OCI-M2 (cell line): ENCODE data around the gene MACROH2A1.

Experiments
- DNase-seq: peaks from one replicate; lab custom pipeline; 2025; ENCODE audit not compliant: unreplicated experiment; lab: John Stamatoyannopoulos, UW

The MACROH2A1 gene

DNA sequence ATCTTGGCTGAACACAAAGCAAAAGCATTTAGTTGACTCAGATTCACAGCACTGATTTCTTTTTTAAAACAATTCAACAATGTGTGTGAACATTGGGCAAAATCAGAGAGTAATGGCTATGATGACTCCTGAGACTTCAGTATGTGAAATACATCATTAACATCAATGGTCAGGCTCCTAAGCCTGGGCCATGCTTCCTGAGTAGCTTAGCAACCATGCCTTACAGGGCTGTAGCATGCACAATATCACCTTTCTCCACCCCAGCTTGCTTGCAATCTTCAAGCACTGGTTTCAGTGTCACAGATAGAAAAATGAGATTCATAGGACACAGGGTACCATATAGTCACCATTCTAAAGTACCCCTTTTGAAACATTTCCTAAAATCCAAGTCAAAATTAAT is 41.3 kb downstream of the MACROH2A1 start:
- no peak for DNase-seq

DNA sequence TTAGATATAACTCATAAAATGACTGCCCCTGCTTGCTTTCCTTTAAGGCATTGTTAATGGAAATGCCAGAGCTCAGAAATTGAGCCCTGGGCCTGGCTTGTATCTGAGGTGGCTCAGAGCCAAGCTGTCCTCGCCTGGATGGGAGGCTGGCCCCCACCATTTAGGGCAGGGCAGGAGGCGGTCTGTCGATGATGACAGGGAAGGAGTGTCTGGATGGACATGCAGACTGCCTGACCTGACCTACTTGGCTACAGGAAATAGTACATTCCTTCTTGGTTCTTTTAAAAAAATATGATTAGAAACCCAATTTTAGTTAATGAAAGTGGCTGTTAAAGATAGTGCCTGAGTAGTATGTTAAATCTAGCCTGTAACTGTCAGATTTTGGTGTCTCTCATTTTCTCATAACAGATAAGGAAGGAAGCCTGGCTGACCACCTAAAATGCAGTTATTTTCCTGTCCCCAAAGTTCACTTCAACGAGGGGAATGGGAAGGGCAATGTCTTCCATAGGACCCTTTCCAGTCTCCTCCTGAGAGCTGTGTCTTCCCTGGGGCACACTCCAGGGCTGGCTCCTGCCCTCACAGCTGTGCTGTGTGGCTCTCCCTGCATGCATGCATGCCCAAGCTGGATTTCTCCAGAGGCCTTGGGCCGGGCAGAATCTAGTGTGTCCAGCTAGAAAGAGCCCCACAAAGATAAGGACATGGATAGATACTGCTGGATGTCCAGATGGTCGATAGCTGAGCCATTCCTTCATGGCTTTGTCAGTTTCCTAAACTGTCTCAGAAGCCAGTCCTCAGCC is 42.3 kb downstream of the MACROH2A1 start:
- no peak for DNase-seq

- no peak for DNase-seq
Measured at GRCh38 chr5:135355169-135355568, 43.9 kb downstream of the MACROH2A1 start.

GRCh38 chr5:135353952-135354721 is 44.9 kb downstream of the MACROH2A1 start:
- no peak for DNase-seq

DNA sequence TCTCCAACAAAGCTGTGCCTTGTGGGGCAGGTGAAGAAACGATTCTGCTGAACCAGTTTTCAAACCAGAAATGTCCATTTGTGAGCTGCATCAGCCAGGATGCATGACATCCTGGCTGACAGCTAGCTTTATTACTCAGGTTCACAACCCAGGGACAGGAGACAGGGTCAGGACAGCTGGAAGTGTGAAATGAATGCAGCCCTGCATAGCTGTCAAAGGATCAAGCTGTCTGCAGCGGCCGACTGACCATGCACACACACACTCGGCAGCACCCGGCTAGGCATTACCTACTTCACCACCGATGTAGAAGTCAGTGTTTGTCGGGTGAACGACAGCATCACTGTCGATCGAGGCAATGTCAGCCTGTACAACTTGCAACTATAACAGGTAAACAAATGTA is 48.5 kb downstream of the MACROH2A1 start:
- DNase-seq, result no peak

- no peak for DNase-seq
Measured at GRCh38 chr5:135349886-135350285, 49.1 kb downstream of the MACROH2A1 start.

GRCh38 chr5:135349451-135349850 is 49.6 kb downstream of the MACROH2A1 start:
- no peak for DNase-seq

DNA sequence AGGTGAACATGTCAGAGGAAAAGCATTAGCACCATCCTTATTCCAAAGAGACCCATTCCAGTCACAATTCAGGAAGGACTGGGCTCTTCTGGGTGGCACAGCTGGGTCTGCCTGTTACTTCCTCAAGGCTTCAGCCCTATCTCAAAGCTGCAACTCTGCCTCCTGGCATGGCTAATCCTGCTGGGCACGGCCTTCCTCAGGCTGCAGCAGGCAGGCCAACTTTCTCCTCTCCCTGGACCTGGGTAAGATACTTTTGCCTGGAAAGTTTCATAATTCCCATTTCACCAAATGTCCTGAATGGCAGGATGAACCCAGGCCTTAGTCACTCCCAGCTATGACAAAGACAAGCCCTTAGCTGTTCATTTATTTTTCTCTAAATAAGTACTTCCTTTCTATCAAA is 50.1 kb downstream of the MACROH2A1 start:
- DNase-seq, result no peak

DNA sequence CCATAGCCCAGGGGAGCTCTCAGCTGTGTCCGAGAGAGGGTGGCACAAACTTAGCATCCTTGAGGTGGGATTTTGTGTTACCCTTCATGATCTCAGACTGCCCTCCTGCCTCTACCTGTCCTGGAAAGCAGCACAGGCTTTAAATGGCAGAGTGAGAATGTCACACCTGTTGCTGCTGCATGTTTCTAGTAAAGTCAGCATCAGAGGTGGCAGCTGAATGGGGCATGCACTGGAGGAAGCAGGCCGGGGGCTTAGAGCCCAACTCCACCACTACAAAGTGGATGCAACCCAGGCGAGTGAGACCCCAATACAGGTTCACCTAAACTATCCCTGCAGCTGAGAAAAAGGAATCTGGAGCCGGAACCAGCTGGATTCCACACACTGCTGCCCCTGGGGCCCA is 51.6 kb downstream of the MACROH2A1 start:
- no peak for DNase-seq

GRCh38 chr5:135345956-135346731 is 52.9 kb downstream of the MACROH2A1 start:
- no peak for DNase-seq

DNA sequence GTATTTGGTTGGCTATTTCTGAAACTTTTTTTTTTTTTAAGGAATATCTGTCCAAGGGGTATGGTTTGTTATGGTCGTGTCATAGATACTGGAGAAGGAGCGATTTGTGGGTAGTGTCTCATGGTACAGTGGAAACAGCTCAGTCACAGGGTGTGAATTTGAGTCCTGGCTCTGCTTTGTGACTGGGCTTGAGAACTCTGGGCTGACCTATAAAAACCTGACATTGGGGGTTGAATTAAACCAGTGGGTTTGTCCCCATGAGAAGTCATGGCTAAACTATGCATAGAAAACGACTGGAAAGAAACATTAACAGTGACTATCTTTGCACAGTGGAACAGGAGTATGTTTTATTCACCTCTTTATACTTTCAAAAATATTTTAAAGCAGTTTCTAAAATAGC is 54.7 kb downstream of the MACROH2A1 start:
- no peak for DNase-seq

DNA sequence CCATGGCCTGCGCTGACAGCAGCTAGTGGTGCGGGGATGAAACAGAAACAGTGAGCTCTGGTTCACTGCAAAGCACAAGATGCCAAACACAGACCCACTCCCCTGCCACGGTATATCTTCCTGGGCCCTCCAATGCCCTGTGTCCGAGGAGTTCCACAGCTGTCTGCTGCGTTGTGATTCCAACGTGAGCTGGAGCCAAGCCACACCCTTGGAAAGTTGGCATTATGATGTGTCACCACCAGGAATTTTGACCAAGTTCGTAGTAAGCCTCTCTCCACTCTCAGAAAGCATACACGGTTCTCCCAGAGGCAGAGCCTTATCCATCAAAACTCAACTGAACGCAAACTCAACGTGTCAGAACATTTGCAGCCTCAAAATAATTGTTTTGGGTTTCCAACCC is 55.6 kb downstream of the MACROH2A1 start:
- DNase-seq, result no peak

GRCh38 chr5:135342551-135342875 is 56.5 kb downstream of the MACROH2A1 start:
- DNase-seq, result no peak

DNA sequence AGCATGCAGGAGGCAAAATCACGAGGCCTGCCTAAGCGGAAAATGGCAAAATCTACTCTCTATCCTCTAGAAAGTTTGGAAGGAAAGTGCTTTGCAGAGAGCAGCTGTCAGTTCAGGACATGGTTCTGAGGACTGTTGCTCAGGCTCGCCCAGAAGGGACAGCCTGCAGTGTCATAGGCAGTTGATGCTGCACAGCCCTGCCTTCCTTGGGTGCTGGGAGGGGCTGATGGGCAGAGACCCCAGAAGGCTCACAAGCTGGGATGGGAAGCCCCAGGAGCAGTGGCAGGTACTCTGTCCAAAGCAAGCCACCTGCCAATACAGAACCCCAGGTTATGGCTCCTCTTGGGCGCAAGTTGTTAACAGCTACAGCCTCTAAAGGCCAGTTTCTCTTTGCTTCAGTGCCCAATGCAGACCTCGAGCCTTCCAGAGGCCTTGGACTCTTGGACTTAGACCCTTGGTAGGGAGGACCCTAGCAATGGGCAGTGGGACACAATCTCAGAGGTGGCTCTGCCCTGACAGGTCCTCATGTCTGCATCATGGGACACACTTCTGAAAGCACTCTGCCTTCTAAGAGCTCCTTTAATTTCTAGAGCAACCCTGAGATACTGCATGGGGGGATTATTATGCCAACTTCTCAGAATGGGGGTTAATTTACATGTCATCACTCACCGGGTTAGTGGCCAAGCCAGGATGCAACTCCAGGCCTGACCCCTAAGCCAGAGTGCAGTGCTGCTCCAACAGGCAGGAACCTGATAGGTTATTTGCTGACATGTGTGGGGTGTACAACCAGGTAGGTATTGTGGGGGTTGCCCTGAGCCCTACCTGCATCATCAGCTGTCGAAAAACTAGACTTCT is 57.1 kb downstream of the MACROH2A1 start:
- no peak for DNase-seq

DNA sequence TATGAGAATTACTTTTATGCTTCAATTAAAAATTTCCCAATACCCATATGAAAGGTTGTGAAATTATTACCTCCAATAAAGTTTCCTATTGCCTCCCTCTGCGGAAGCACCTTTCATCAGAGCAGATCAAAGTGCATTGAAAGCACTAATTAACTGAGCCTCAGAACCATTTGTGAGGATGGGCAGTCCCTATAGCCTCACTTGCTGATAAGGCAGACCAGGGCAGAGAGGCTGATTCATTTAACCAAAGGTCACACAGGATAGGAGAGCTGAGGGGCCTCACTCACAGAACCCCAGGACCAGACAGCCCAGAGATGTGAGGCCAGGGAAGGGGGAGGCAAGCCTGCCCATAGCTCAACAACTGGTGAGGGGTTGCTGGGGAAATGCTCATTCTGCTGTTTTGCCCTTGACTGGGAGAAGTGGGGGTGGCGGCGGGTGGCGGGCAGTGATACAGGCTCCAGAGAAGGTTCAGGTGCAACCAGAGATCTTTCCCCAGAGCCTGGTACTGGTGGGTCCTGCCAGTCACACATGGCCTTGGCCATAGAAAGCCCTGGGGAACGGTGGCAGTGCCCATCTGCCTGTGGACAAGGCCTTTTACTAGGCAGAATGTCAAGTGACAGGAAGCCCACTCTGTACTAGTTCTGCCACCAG is 57.9 kb downstream of the MACROH2A1 start:
- DNase-seq, result no peak

DNA sequence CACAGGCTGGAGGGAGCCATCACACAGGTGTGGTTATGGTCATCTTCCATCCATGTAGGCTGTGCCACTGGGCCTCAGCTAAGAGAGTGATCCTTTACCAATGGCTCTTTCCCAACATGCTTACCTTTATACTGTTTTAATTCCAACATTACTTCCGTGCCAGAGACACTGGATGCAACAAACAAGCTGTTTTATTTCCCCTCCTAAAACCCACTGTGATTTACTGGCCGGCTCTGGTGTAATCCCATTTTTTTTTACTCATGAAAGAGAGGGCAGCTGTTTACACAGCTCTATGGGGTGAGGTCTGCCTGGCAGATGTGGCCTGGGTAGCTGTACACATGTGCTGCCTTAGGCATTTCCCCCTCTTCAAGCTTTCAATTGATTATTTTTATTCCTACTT is 58.5 kb downstream of the MACROH2A1 start:
- no peak for DNase-seq

DNA sequence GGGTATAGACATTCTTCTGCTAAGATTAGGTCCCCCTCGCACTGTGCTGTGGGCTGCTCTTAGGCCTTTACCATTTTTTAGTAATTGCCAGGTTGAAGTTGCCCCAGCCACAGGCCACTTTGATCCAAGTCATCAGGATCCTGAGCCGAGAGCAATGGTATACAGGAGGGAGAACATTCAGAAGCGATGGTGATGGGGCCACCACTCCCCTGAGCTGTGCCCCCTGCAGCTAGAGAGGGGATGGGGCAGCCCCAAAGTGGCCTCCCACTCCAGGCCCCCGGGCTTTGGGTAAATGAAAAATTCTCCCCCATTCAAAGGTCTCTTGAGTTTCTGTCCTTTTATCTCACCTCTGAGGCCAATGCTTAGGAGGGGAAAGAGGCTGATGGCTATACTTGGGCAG is 59.4 kb downstream of the MACROH2A1 start:
- DNase-seq, result no peak

GRCh38 chr5:135339189-135339588 is 59.8 kb downstream of the MACROH2A1 start:
- DNase-seq, result no peak

GRCh38 chr5:135337064-135337463 is 62.0 kb downstream of the MACROH2A1 start:
- DNase-seq, result no peak

DNA sequence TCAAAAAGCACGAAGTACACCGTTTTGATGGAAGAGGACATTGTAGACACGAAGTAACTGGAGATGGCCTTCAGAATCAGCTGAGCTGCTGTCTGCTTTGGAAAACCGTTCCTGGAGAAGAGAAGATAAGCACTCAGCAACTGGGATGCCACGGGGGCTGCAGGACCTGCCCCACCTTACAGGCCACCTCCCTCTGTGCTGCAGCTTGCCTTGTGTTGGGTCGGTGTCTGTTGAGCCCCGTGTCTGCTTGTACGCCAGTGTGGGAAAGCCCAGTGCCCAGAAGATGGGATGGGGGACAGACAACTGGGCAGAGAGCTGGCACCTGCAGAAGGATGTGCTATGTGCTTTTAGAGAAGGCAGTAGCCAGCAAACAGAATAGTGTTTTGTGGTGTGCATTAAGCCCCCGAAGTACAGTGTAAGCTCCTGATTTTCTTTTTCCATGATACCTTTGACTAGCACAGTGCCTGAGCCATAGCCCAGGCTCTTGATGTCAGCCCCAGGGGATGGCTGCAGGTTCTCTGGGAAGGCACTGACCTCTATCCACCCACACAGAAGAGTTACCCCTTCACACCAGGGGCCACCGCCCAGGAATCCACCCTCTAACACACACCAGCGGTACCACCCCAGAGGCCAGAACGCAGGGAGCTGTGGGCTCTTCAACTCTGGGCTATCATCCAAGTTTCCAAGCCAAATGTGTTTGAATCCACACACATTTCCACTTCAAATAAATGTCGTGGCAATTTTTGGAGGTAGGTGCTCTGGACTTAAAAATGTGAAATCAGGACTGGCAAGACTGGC is 63.8 kb downstream of the MACROH2A1 start:
- no peak for DNase-seq
